ENCODE data around the gene KMT5C.

DNA sequence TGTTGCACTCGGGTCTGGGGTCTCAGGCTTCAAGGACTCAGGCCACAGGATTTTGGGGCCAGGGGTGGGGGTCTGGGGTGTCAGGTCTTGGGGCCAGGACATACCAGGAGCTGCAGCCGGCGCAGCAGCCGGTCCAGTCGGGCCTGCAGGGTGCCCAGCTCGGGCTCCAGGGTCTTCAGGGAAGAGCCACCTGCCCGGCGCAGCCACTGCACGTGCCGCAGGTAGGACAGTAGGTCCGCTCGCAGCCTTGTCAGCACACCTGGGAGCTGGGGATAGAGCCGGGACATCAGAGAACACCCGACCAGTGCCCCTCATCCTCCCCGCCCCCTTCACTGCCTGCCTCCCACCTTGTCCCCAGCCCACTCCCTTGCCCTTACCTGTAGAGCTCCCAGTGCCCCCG, 28.4 kb downstream of the KMT5C start:
- TF ChIP-seq, protein P1, sequence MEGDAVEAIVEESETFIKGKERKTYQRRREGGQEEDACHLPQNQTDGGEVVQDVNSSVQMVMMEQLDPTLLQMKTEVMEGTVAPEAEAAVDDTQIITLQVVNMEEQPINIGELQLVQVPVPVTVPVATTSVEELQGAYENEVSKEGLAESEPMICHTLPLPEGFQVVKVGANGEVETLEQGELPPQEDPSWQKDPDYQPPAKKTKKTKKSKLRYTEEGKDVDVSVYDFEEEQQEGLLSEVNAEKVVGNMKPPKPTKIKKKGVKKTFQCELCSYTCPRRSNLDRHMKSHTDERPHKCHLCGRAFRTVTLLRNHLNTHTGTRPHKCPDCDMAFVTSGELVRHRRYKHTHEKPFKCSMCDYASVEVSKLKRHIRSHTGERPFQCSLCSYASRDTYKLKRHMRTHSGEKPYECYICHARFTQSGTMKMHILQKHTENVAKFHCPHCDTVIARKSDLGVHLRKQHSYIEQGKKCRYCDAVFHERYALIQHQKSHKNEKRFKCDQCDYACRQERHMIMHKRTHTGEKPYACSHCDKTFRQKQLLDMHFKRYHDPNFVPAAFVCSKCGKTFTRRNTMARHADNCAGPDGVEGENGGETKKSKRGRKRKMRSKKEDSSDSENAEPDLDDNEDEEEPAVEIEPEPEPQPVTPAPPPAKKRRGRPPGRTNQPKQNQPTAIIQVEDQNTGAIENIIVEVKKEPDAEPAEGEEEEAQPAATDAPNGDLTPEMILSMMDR (IDR thresholded peaks at IDR 0.05), result no peak
- no peak for TF ChIP-seq POLR2AphosphoS5 (IDR thresholded peaks at IDR 0.05)

Data from upper lobe of left lung (tissue), 4 donors.